NCI-H345 treated with DMSO at 0.1 percent for 48 hours (cell line): ENCODE data around the gene RXFP4.

Source experiments
- DNase-seq: peaks from one replicate; lab custom pipeline; 2025; ENCODE audit not compliant: unreplicated experiment; lab: John Stamatoyannopoulos, UW

The RXFP4 gene

DNA sequence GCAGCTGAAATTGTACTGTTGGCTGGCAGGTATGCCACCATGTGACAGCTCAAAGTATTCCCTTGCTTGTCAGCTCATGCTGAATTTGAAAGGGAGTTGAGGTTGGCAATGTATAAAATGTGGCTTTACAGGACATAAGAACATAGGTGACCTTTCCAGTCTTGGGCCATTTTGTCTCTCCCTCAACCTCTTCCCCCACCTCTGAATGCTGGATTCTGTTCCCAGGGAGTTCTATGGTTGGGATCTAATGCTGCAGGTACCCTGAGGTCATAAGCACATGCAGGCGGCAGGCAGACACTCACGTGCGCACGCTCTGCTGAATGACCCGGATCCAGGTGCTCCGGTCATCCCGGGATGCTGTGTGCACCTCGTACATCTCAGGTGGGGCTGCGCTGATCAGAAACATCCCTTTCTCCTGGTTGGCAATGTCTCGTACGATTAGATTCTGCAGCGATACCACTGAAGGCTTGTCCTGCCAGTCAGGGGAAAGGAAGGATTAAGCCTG, 16.0 kb downstream of the RXFP4 start:
- no peak for DNase-seq

DNA sequence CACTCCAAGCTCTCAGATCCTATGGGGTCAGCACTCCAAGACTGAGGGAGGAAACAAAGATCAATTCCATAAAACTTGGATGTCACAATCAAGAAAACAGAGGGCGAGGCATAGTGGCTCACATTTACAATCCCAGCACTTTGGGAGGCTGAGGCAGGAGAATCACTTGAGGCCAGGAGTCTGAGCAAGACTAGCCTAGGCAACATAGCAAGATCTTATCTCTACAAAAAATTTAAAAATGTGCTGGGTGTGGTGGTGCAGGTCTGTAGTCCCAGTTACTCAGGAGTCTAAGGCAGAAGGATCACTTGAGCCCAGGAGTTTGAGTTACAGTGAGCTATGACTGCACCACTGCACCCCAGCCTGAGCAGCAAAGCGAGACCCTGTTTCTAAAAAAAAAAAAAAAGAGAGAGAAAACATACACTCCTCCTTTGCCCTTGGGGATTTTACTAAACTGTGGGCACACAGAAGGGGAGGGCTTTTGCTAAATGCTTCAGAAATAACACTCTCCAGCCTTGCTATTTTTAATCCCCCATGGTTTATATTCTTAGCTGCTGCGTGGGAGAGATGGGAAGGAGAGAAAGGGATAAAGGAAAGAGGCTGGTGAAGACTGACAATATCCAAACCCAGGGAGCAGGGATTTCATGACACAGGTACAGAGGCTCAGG, 18.8 kb downstream of the RXFP4 start:
- DNase-seq: no peak

DNA sequence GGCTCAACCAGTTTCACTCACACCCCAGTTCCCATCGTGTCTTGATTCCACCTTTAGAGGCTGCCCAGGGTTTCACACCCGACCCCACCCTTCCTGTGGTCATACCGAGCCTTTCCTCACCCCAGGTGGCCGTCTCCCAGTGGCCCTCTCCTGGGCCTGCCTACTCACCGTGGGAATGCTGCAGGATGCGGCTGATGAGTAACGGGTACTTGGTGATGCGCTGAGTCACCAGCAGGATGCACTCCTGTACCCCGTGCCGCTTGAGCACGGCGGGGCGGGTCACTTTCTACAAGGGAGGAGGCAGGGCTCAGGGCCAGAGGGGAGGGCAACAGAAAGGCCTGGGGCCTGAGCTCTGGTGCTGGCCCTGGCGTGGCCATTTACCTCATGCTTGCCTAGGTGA, 20.5 kb downstream of the RXFP4 start:
- no peak for DNase-seq

DNA sequence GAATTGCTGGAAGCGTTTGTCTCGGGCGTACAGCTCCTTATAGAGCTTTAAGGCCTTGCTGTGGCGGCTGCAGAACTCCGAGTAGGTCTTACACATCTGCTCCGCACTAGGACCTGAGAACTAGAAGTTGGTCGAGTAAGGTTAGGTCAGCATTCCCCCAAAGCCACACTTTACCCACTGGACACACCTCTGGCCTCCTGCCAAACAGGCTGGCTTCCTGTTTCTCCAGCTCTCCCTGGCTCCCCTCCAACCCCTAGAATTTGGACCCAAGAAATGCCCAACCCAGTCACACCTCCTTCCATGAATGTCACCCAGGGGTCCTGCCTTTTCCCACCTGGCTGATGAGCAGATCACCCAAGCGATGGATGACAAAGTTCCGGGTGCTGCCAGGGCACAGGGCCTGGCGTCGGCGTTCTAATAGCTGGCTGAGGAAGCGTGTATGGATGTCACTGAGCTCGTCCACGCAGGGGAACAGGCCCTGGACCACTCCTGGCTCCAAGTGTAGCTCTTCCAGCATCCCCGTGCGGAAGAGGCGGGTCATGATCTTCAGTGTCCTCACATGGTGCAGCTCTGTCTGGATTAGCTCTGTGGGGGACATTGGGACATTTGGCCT, 21.3 kb downstream of the RXFP4 start:
- no peak for DNase-seq

DNA sequence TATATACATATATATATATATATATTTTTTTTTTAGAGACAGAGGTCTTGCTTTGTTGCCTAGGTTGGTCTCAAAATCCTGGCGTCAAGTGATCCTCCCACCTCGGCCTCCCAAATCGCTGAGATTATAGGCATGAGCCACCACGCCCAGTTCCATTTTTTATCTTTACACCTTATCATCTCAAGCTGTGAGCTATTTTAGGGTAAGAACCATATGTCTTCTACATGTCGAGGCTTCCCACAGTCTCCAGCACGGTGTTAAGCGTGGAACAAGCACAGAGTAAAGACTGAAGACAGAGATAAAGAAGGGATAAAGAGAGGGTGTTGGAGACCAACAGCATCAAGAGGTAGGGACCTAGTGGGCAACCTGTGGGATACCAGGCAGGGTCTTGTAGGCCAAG, 22.8 kb downstream of the RXFP4 start:
- DNase-seq: no peak

DNA sequence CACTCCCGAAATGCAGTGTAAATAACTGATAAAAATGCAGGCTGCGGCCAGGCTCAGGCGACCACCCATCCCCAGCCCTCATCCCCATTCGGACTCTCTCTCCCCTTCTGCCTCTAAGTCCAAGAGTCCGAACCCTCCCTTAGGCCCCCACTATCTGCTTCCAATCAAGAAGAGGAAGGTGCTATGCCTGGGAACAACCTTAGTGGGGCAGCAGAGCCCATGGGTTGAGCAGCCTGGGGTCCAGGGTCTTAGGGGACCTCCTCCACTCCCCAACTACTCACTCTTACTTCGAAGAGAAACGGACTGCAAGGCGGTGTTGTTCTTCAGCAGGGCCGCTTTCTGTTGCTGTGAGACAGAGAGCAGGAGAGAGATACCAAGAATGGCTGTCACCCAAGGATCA, 24.7 kb downstream of the RXFP4 start:
- DNase-seq: no peak

DNA sequence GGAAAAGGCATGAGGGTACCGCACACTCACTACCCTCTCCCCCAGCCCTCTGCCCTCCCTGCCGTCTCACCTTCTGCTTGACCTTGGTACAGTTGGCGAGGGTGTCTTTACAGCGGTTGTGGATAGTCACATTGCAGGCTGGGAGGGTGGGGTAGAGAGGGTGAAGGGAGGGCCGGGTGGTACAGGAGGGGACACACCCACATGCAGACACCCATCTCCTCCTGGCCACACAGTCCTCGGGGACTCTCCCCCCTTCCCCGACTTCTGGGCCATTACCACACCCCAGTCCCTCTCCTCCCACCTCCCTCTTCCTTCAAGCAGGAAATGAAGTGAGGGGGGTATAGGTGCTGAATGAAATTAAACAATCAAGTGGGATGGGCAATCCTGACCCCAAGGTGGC, 25.3 kb downstream of the RXFP4 start:
- no peak for DNase-seq

DNA sequence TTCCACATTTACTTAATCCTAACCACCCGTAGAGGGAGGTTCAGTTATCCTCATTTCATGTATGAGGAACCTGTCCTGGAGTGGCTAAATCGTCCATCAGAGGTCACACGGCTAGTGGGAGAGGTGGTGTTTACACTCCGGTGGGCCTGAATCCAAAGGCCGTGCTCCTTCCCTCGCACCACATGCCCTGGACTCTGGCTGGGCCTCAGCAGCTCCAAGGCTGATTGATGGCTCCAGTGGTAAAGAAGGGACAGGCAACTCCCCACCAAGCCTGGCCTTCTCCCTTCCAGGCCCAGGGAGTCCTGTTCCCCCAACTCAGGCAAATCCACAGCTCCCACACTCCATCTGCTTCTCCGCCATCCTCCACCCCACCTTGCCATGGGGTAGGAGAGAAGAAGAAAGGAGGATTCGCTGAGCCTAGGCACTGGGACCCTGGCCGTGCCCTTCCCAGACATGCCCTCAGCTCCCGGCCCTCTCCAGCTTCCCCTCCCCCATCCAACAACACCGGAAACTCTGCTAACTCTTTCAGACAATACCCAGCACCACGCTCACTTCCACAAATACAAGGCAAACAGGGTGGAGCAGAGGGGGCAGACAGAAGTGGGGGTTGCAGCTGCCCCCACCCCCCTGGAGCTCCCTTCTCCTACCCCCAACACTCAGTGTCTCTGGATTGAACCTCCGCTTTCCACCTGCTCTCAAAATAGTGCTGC, 26.1 kb downstream of the RXFP4 start:
- no peak for DNase-seq

DNA sequence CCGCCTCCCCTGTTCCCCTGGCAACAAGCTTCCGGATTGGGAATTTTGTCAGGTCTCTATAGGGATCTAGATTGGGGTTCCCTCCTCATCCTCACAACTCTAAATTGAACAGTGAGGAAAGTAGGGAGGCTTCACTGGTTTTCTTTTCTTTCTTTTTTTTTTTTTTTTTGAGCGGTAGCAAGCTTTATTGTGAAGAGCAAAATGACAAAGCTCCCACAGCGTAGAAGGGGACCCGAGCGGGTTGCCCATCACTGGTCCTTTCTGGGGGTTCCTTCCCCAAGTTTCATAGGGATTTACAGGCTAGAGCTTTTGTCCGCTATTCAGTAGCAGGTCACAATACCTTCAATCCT, 26.6 kb downstream of the RXFP4 start:
- DNase-seq: no peak

DNA sequence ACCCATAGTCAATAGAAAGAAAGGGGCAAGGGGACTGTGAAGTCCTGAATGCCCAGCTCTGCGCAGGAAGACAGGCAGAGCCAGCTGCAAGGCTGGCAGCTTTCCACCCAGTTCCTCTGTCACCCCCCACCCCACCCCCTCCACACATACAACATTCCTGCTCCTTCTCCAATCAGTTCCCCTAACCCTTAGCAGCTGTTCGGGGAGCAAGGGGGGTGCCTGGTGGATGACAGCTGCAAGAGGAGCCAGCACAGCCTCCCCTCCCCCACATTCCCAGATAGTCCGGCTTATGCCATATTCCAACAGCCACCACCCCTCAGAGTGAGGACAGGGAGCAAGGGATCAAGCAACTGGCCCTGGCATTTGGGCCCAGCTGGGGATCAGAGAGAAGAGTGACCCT, 27.2 kb downstream of the RXFP4 start:
- DNase-seq: no peak

DNA sequence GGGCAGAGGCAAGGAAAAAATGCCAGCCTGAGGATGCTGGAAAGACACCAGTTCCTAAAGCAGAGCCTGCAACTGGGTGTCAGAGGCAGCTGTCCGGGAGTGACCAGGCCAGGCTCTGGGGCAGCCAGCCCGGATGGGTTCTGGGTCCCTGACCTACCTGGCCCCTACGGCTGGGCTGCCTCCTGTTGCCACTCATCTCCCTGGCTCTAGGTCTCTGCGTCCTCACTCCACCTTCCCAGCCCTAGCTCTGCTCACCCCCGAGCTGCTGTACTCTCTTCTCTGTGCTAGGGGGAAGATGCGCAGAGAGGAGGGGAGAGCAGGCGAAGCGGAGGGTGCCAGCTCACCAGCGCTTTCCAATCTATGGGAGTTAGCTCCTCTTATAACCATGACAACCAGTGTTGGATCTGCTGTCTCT, 27.9 kb downstream of the RXFP4 start:
- DNase-seq: no peak

DNA sequence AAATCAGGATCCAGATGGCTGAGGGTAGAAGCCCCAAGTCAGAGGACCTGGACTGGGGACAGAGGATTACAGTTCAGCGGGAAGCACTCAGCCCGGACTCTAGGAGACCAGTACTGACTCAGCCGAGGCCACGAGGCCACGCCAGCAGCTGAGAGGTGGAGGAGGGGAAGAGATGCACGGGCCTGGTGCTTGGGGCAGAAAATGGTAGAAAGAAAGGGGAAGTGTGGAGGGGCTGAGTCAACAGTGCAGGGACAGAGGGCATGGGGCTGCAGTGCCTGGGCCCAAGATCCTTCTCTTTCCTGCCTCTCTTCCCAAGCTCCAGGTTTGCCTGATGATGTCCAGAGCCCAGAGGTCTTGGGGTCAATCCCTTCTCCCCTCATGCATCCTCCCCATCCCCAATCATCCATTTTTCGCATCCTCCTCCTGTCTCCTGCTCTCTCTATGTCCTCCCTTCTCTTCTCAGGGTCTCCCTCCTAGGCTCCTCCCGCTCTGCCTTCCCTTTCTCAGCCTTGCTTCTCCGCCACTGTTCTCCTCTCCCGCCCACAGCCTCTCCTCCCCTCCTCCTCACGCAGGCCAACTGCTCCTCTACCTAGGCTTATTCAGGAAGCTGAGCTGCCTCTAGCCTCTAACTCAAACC, 29.2 kb downstream of the RXFP4 start:
- no peak for DNase-seq

DNA sequence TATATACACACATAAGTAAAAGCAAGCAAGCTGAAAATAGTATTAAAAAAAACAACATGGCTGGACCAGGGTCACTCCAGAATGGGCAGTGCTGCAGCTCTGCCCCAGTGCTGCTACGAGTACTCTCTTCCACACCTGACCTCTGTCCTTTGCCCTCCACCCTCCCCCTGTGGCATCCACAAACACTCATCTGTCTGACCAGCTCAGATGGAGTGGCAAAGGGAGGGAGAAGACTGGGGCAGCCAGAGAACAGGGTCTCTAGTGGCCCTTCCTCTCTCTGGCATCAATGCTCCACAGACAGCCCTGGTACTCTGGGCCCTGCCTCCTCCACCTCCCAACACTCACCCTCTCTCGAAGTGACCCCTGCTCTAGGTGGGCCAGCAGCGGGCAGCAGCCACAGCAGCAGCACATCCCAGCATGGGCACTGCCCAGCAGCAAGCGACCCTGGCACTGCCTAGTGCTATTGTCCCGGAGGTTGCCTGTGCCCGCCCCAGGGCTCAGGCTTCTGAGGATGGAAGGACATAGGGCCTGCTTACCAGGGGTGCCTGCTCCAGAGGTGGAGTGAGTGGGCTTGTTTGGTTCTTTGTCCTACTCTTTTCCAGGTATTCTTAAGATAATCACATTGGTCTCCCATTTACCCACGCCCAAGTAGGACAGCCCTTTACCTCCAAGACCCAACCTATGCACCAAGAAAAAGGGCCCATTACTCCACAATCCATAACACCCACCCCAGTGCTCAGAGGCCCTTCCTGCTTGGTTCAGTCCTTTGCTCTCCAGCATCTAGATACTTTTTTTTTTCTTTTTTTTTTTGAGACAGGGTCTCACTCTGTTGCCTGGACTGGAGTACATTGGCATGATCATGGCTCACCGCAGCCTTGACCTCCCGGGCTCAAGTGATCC, 30.7 kb downstream of the RXFP4 start:
- no peak for DNase-seq

DNA sequence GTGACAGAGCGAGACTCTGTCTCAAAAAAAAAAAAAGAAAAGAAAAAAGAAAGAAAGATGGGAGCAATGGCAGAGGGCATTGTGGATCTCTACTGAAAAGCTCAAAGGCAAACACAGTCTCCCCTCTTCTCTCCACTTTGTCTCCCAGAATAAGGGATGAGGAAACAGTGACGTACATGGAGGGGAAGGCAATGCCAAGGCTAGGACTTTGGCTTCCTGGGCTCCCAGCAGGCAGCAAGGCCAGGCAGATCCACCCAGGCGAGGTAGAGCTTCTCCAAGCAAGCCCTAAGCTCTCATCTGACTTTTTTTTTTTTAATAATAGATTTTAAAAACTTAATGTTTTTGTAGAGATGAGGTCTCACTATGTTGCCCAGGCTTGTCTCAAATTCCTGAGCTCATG, 32.3 kb downstream of the RXFP4 start:
- no peak for DNase-seq

DNA sequence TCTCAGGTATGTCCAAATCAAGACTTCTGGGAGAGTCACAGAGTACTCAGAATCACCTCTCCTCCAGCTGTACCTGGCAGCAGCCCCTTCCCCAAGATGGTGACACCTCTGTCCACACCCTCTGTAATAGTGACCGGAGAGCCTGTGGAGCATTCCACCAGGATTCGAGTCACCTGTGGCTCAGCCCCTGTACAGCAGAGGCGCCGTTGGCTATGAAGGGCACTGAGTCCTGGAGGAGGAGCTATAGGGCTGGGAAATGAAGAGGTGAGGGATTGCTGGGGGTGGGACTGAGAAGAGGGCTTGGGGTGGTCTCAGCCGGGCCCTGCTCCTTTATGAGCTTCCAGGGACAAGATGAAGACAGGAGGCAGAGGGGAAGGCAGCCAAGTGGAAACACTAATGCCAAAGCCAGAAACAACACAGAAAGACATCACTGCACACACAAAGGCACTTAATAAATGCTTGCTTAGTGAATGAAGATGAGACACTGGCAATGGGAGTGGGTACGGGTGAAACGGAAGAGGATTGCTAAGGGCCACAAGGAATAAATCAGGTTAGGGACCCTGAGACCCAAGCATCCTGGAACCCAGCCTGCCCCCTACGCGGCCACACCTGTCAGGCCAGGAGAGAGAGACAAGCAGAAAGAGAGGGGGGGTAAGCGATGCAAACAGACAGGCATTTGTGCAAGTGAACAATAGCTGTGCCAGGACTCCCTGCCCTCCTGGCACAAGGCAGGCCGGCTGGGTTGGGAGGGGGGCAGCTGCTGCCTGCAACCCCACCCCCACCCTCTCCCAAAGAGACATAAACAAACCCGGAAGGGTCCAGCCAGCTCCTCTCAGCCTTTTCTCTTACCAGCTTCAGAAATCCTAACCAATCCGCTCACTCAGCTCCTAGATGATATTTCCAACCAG, 33.0 kb downstream of the RXFP4 start:
- peak; percentile 90 for DNase-seq

DNA sequence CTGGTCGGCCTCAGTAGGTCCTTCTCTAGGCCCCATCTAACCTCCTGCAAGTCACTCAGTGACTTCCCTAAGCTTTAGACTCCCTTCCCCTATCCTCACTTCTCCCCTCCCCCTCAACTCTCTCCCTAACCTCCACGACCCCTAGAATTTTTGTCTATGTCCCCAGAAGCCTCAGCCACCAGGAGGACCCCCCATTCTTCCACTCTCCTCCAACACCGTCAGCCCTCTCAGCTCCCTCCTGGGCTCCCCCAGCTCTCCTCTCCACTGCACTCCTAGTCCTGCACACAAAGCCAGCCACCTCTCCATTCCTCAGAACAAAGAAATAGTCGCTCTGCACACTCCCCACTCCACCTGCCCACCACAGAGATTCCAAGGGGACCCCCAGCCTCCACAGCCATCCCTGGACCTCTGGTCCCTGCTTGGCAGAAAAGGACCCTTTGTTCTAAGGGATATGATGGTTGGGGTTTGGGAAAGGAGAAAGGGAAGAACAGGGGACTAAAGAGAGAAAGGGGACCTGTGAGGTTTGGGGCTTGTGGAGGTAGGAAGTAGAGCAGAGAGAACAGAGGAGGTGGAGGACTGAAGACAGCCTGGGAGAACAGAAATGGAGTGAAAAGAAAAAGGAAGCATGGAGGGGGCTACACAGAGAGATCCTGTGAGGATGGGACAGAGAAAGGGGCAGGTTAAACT, 34.1 kb downstream of the RXFP4 start:
- peak; percentile 85 for DNase-seq

DNA sequence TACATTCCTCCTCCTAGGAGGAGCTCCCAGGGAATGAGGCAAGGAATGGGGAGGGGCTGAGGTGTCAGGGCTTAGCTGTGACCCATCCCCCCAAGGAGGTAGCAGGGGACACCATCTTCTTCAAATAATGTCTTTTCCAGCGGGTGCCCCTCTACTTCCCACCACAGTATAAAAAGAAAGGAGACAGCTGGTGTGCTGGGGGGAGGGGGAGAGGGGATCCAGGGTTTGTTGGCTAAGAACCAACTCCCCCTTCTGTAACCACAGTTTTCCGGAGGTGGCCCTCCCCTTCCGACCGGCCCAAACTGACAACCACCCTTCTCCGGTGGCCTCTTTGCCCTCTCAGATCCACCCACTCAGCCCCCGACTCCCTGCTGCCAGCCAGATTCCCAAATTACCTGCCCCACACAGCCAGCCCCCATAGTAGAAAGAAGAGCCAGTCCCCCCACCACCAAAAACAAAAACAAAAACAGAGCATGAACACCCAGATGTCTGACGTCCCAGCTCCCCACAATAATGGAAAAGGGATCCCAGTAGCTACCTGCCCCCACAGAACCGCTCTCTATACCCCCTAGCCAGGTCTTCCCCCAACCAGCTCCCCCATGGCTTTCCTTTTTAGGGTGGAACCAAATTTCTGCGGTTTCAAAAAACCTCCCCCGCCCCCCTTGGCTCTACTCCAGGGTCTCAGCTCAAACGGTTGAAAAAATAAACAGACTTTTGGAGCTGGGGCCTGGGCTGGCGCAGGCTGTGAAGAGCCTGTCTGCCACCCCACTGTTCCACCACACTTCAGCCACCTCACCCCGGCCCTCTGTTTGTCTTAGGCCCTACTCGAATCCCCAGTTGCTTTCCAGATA, 34.8 kb downstream of the RXFP4 start:
- DNase-seq: peak; percentile 100

DNA sequence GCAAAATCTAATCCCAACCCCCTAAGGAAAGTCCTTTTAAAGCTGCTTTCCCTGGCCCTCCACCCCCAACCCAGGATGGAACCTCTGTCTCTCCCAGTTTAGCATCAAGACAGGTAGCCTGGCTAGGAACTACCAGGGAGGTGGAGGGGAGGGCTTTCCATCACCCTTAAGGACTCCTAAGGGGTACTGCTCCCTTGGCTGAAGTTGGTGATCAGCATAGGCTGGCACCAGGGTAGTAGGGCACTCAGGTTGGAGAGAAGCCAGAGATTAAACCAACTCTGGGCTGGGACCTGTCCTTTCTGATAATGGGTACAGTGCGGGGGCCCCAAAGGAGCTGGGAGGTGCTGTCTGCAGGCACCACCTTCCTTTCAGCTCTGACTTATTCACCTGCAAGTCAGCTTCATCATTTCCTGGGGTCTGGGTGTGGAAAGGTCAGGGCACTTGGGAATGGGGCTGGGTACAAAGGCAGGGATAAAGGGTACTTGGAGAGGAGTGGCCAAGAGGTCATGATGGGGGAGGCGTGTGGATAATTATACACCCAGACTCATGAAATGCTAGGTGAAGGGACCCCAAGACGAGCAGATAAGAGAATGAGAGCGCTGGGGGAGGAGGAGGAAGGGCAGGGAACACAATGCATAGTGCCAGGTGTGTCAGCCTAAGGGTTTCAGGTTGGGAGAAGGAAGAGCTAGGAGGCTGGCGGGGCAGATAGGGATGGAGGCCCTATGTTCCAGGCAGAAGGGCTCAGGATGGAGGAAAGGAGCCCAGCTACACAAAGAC, 35.7 kb downstream of the RXFP4 start:
- peak; percentile 89 for DNase-seq
